Measurements from ENCODE around the gene PRRT4.

Gene PRRT4

DNA sequence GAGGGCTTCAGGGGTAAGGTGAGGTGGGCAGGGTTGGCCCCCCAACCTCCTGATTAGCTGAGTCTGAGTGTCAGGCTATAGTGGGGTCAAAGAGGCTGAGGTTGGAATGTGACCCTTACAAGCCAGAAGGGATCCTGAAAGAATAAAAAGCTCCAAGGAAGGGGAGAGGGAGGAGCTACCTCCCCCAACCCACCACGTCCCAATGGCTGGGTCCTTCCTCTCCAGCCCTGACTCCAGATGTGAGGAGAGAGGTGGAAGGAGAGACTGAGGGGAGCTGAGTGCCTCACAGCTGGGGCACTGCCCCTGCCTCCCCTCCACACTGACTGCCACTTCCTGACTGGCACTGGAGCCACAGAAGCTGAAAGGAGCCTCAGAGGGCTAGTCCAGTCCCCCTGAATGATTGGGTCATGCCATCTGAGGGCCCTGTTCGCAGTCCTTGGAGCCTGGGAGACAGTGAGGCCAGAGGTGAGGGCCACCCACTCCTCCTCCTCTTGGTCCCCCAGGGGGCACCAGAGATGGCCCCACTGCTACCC is 27.7 kb upstream of the PRRT4 start:
- Mint-ChIP-seq H3K27ac (no peak overlapping the region), H3K4me1 (ENCODE audit: low read depth) (no peaks in the 10 kb centered on the region), H3K9me3 (no peaks in the 10 kb centered on the region), H3K4me3 (no peak overlapping the region), H3K36me3 (ENCODE audit: low read depth) (no peaks in the 10 kb centered on the region), H3K27me3 (peaks cover 6% of the 10 kb centered on the region)

DNA sequence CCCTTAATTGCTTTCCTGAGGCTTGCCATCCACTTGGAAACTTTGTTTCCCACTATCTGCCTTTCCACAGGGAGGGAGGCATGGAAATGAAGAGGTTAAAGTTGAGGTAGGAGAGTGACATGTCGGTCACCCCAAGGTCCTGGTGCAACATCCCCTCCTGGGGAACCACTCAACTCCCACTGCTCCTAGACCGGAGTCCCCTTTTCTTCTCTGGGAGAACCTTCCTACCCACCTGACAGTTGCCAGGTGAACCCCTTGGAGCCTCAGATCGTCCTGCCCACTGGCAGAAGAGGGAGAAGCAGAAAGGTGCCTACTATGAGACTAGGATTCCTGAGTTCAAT is 26.6 kb upstream of the PRRT4 start:
- no peak overlapping the region for H3K27ac Mint-ChIP-seq
- H3K4me3 Mint-ChIP-seq = no peak overlapping the region
- H3K4me1 Mint-ChIP-seq (ENCODE audit: low read depth) = no peaks in the 10 kb centered on the region
- H3K27me3 Mint-ChIP-seq = peaks cover 6% of the 10 kb centered on the region
- no peaks in the 10 kb centered on the region for H3K36me3 Mint-ChIP-seq (ENCODE audit: low read depth)
- no peaks in the 10 kb centered on the region for H3K9me3 Mint-ChIP-seq

- peaks cover 6% of the 10 kb centered on the region for H3K27me3 Mint-ChIP-seq
- no peaks in the 10 kb centered on the region for H3K9me3 Mint-ChIP-seq
- no peak overlapping the region for H3K27ac Mint-ChIP-seq
- no peak overlapping the region for H3K4me3 Mint-ChIP-seq
- H3K36me3 Mint-ChIP-seq (ENCODE audit: low read depth) = no peaks in the 10 kb centered on the region
- H3K4me1 Mint-ChIP-seq (ENCODE audit: low read depth) = no peaks in the 10 kb centered on the region
These were observed 26.0 kb upstream of the PRRT4 start for GRCh38 chr7:128387216-128388144.

- Mint-ChIP-seq H3K4me3 (no peak overlapping the region), H3K9me3 (no peaks in the 10 kb centered on the region), H3K27me3 (peaks cover 6% of the 10 kb centered on the region), H3K4me1 (ENCODE audit: low read depth) (no peaks in the 10 kb centered on the region), H3K27ac (no peak overlapping the region), H3K36me3 (ENCODE audit: low read depth) (no peaks in the 10 kb centered on the region)
These were observed 24.8 kb upstream of the PRRT4 start for GRCh38 chr7:128385988-128386925.

DNA sequence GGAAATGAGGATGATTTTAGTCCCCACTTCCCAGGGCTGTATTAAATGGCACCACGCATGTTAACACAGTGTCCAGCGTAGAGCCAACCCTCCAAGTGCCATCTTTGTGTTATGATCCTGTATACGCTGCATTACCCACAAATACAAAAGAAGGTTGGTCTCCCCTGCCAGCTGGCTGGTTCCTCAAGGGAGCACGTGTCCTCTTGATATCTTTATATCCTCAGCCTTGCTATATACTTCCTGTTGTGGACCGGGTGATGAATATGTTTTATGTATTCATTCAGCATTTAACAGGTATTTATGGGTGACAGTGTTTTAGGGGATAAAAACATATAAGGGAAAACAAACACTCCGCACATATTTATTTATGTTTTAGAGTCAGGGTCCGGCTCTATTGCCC is 23.2 kb upstream of the PRRT4 start:
- Mint-ChIP-seq H3K9me3 (no peaks in the 10 kb centered on the region), H3K4me1 (ENCODE audit: low read depth) (no peaks in the 10 kb centered on the region), H3K27ac (no peak overlapping the region), H3K27me3 (peaks cover 6% of the 10 kb centered on the region), H3K36me3 (ENCODE audit: low read depth) (no peaks in the 10 kb centered on the region), H3K4me3 (no peak overlapping the region)

GRCh38 chr7:128383776-128384175 is 22.3 kb upstream of the PRRT4 start:
- H3K36me3 Mint-ChIP-seq (ENCODE audit: low read depth) = no peaks in the 10 kb centered on the region
- no peak overlapping the region for H3K4me3 Mint-ChIP-seq
- H3K9me3 Mint-ChIP-seq = no peaks in the 10 kb centered on the region
- peaks cover 6% of the 10 kb centered on the region for H3K27me3 Mint-ChIP-seq
- no peak overlapping the region for H3K27ac Mint-ChIP-seq
- no peaks in the 10 kb centered on the region for H3K4me1 Mint-ChIP-seq (ENCODE audit: low read depth)

GRCh38 chr7:128381161-128381821 is 19.8 kb upstream of the PRRT4 start:
- Mint-ChIP-seq H3K9me3 (no peaks in the 10 kb centered on the region), H3K27me3 (no peaks in the 10 kb centered on the region), H3K4me3 (no peak overlapping the region), H3K36me3 (ENCODE audit: low read depth) (no peaks in the 10 kb centered on the region), H3K27ac (no peak overlapping the region), H3K4me1 (ENCODE audit: low read depth) (no peaks in the 10 kb centered on the region)

GRCh38 chr7:128380483-128381106 is 19.1 kb upstream of the PRRT4 start:
- Mint-ChIP-seq H3K4me3 (no peak overlapping the region), H3K27me3 (no peaks in the 10 kb centered on the region), H3K27ac (no peak overlapping the region), H3K4me1 (ENCODE audit: low read depth) (no peaks in the 10 kb centered on the region), H3K9me3 (no peaks in the 10 kb centered on the region), H3K36me3 (ENCODE audit: low read depth) (no peaks in the 10 kb centered on the region)

DNA sequence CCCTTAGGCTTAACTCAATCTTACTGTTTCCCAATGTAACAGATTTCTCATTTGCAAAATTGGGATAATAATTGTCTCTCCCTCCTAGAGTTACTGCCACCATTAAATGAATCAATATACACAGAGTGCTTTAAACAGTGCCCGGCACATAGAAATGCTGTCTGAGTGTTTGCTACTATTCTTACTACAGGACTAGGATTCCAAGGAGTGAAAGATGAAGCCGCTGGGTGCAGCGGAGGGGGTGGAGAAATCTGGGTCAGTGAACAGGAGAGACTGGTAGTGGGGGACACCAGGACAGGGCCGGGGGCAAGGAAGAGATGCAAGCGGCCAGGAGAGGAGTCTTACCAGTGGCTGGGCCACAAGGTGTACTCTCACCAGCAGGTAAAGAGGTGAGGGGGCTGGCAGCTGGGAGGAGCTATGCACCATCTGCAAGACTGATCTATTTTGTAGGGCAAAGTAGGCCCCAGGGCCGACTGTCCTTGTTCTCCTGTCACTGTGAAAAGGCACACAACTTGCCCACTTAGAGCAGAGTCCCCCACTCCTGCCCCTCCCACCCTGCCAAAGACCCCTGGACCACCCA is 18.5 kb upstream of the PRRT4 start:
- Mint-ChIP-seq H3K4me1 (ENCODE audit: low read depth) (no peaks in the 10 kb centered on the region), H3K4me3 (no peak overlapping the region), H3K36me3 (ENCODE audit: low read depth) (no peaks in the 10 kb centered on the region), H3K9me3 (no peaks in the 10 kb centered on the region), H3K27me3 (no peaks in the 10 kb centered on the region), H3K27ac (no peak overlapping the region)

DNA sequence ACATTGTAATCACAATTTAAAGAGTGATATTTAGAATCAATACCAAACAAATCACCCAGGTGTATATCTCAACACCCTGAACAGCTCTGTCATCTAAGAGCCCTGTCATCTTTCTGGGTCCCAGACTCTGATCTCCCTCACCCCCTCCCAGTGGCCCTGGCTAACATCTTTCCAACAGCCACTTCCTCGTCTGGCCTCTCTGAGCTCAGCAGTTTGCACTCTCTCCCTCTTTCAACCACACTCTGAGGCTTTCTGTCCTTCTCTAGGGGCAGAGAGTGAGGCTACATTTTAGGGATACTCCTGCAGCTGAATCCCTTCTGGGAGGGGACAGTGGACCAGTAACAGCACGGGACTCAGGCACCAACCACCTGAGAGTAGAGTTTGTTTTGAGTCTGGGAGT is 17.1 kb upstream of the PRRT4 start:
- H3K36me3 Mint-ChIP-seq (ENCODE audit: low read depth) = no peaks in the 10 kb centered on the region
- no peak overlapping the region for H3K27ac Mint-ChIP-seq
- H3K4me3 Mint-ChIP-seq = no peak overlapping the region
- peaks cover 5% of the 10 kb centered on the region for H3K27me3 Mint-ChIP-seq
- no peaks in the 10 kb centered on the region for H3K4me1 Mint-ChIP-seq (ENCODE audit: low read depth)
- H3K9me3 Mint-ChIP-seq = no peaks in the 10 kb centered on the region

GRCh38 chr7:128376077-128376476 is 14.6 kb upstream of the PRRT4 start:
- H3K27ac Mint-ChIP-seq = no peak overlapping the region
- no peaks in the 10 kb centered on the region for H3K36me3 Mint-ChIP-seq (ENCODE audit: low read depth)
- H3K4me1 Mint-ChIP-seq (ENCODE audit: low read depth) = no peaks in the 10 kb centered on the region
- H3K4me3 Mint-ChIP-seq = no peak overlapping the region
- no peaks in the 10 kb centered on the region for H3K9me3 Mint-ChIP-seq
- H3K27me3 Mint-ChIP-seq = peaks cover 10% of the 10 kb centered on the region

DNA sequence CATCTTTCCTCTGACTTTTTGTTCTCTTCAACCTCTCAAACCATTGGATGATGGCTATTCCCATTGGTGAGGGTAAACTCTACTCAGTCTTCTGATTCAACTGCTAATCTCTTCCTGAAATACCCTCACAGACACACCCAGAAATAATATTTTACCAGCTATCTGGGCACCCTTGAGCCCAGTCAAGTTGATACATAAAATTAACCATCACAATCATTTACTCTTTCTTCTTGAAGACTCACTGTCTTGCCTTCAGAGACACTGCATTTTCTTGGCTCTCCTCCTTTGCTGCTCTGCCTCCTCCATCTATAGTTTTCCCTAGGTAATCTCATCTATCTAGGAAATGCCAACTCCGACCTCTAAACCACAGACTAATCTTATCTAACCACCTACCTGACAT is 12.6 kb upstream of the PRRT4 start:
- Mint-ChIP-seq H3K27ac (no peak overlapping the region), H3K4me3 (no peak overlapping the region), H3K9me3 (no peaks in the 10 kb centered on the region), H3K27me3 (peaks cover 10% of the 10 kb centered on the region), H3K4me1 (ENCODE audit: low read depth) (no peaks in the 10 kb centered on the region), H3K36me3 (ENCODE audit: low read depth) (no peaks in the 10 kb centered on the region)

DNA sequence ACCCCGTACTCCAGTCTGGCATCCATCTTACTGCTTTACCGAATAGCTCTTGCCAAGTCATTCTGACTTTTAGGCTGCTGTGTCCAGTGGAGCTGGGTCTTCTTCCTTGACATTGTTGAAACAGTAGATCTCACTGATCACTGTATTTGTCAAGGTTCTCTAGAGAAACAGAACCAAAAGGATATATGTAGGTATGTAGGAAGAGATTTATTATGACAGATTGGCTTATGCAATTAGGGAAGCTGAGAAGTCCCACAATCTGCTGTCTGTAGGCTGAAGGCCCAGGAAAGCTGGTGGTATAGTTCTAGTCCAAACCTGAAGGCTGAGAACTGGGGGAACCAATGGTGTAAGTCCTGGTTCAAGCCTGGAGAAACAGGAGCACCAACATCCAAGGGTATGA is 12.1 kb upstream of the PRRT4 start:
- Mint-ChIP-seq H3K4me3 (no peak overlapping the region), H3K27ac (no peak overlapping the region), H3K27me3 (peaks cover 10% of the 10 kb centered on the region), H3K36me3 (ENCODE audit: low read depth) (no peaks in the 10 kb centered on the region), H3K4me1 (ENCODE audit: low read depth) (no peaks in the 10 kb centered on the region), H3K9me3 (no peaks in the 10 kb centered on the region)

DNA sequence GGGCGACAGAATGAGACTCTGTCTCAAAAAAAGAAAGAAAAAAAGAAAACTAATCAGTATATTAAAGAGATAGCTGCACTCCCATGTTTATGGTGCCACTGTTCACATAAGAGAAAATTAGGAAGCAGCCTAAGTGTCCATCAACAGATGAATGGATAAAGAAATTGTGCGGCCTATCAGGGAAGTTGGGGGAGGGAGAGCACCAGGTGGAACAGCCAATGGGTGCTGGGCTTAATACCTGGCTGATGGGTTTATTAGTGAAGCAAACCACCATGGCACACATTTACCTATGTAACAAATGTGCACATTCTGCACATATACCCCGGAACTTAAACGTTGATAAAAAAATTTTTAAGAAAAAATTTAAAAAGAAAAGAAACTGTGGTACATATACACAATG is 9.0 kb upstream of the PRRT4 start:
- H3K36me3 Mint-ChIP-seq (ENCODE audit: low read depth) = no peaks in the 10 kb centered on the region
- H3K4me1 Mint-ChIP-seq (ENCODE audit: low read depth) = no peaks in the 10 kb centered on the region
- no peak overlapping the region for H3K4me3 Mint-ChIP-seq
- no peak overlapping the region for H3K27ac Mint-ChIP-seq
- H3K27me3 Mint-ChIP-seq = peaks cover 29% of the 10 kb centered on the region
- no peaks in the 10 kb centered on the region for H3K9me3 Mint-ChIP-seq

Data from stimulated activated naive CD8-positive, alpha-beta T cell treated with anti-CD3 and anti-CD28 coated beads, Interleukin-15, Interleukin-2, amounts not matched to agents 100 ng/mL and 50 ng/mL, for 24 hours (primary cell).